NCI-H1092 (cell line): ENCODE data around the gene LIG3.
"Not testable (repeated sequence)": the region's sequence is repeated elsewhere in the genome, so short reads cannot be mapped to it uniquely, and the experiment has no call there.

Experiments used
- DNase-seq: peaks from one replicate; lab custom pipeline; 2025; lab: John Stamatoyannopoulos, UW

Gene LIG3

GRCh38 chr17:34999456-34999855 lies 19.1 kb downstream of the LIG3 start:
- no peak for DNase-seq

GRCh38 chr17:35000965-35001364 lies 20.7 kb downstream of the LIG3 start:
- not testable (repeated sequence) for DNase-seq

DNA sequence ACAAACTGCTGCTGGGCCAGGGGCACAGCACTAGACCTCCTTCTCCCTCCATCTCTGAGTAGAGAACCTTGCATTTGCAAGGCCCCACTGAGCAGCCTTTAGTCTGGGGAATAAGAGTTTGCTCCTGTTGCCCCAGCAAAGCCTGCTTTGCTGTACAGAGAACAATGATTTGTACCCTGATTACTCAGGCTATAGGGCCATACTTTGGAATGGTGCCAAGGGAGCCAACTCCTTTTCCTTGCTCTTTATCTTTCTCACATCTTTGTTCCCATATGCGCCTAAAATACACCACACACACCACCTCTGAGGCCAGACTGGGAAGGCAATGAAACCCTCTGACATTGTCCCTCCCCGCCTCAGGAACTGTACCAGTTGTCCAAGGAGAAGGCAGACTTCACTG lies 21.2 kb downstream of the LIG3 start:
- DNase-seq: no peak

- no peak for DNase-seq
These were observed 22.7 kb downstream of the LIG3 start for GRCh38 chr17:35002876-35003551.

DNA sequence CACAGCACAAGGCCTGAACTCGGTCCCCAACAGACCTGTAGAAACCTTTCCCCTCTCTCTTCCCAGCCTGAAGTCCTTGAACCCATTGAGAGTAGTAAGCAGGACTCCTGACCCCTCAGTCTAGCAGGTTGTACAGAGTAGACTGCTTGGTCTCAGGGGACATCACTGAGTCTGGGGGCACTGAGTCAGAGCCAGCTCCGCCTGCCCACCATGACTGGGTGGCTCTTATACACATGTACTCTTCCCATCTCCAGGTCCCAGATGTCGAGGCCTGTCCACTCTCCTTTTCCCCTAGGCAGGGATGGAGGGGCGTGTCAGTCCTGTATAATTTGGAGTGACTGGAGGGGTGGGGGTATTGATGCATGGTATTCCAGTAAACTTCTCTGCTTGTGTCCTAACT lies 23.5 kb downstream of the LIG3 start:
- DNase-seq: no peak

DNA sequence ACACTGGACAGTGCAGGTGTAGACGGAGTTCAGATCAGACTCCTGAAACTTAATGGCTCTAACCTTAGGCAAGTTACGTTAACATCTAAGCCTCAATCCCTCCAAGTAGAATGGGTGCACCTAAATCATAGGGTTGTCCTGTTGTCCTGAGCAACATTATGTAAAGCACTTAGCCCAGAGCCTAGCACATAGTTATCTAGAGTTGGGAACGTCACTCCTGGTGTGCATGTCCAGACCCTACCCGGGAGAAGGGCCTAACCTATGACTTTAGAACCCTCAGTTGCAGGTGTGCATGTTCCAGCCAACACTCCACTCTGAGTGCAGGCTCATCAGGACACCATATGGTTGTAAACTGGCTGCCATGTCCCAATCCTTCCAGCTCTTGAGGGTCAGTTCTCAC lies 26.0 kb downstream of the LIG3 start:
- DNase-seq: no peak

GRCh38 chr17:35006961-35007360 lies 26.6 kb downstream of the LIG3 start:
- DNase-seq: no peak

GRCh38 chr17:35010093-35010492 lies 29.8 kb downstream of the LIG3 start:
- DNase-seq: no peak

- no peak for DNase-seq
These were observed 31.4 kb downstream of the LIG3 start for GRCh38 chr17:35011671-35012216.

DNA sequence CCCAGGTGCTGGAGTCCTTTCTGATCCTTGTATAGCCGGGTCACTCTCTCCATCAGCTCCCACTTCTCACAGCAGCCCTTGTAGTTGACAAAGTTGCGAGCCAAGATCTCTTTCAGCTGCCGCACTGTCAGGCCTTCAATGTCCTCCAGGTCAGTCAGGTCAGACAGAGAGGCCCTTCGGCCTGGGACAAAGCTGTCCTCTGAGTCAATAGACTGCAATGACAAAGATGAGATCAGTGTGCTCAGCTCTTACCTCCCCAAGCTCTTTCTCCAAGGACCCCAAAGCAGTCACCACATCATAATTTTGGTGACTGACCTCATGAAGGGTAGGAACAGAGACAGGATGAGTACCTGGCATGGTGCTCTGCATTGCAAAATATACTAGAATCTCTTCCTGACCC lies 36.1 kb downstream of the LIG3 start:
- DNase-seq: no peak

DNA sequence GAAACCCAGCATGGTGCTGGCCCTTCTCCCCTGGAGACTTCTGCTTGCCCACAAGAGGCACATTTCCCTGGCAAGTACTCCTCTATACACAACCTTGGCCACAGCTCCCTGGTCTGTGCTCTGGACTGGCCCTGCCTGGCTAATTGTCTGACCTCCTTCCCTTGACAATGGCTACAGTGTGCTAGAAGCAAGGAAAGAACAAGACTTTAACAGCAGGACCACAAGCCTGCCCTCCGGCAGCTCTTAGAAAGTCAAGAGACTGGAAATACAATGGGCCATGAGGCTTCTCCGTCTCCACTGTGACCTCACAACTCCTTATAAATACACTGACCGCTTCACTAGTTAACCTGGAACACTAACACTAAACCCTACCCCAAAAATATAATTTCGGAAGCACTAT lies 36.7 kb downstream of the LIG3 start:
- no peak for DNase-seq

DNA sequence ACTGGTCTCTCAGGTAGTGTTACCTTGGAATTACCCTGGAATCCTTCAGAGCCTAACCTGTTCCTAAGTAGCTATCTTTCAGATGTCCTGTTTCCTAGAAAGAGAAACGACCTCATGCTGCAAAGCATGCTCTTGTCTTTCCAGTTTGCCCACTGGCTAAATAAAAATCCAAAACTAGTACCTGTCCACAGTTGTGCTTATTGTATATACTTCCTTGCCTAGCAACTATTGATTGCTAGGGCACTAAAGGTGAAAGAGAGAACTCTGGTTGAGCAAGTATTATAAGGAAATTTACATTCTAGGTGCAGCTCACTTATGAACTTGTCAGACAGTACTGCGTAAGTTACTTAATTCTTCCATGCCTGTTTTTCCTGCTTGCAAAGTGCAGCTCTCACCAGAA lies 38.5 kb downstream of the LIG3 start:
- no peak for DNase-seq

- DNase-seq: no peak
These were observed 39.3 kb downstream of the LIG3 start for GRCh38 chr17:35019386-35020179.

DNA sequence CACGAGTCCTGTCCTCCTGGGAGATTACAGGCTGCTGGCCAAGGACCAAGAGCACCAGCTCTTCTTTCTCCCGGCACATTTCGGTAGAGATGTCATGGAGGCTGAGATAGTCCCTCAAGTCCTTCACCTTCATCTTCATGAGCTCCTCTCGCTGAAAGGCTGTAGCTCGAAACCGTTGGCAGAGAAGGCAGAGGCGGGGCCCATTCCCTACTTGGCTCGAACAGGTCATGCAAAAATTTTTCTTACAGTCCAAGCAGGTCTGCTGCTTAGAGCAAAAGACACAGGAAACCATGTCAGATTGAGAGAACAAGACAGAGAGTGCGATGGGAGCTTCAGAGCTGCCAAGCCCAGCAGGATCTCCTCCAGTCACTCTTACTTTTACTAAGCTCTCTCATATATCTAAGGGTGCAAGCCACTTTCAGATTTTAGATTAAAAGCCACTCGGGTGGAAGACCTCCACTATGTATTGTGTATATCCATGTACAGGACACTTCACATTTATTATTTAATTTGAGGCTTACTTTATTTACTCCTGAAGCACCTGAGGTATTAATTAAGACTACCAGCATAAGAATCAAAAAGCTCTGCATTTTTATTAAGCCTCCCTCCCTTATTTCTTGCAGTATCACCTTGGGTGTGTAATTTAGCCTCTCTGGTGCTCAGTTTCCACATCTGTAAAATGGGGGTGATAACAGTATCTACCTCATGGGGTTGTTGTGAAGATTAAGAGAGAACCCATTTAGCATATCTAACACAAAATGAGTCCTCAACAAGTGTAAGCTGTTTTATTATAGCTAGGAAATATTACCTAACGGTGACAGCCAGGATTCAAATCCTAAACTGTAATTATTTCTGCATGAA lies 41.4 kb downstream of the LIG3 start:
- no peak for DNase-seq

DNA sequence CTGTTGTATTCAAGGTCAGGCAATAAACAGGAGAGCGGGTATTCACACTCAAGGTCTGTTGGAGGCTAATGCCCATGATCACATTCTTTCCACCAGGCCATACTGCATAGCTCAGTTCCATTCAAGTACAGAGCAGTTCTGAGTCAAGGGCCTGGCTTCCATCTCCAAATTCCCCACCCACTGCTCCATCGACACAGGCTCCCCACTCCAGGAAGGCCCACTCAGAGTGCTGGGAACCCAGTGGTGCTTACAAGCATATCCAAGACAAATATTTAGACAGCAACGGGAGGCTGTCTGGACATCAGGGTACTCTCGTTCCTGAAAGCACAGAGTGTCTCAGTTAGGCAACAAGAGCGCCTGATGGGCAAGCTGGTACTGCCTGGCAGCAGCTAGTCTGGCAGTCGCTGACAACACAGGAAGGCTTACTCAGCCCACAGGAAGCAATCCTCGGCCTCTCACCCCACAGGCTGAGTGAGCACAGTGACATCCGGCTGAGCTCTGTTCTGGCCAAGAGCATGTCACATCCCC lies 42.3 kb downstream of the LIG3 start:
- DNase-seq: peak; percentile 84

DNA sequence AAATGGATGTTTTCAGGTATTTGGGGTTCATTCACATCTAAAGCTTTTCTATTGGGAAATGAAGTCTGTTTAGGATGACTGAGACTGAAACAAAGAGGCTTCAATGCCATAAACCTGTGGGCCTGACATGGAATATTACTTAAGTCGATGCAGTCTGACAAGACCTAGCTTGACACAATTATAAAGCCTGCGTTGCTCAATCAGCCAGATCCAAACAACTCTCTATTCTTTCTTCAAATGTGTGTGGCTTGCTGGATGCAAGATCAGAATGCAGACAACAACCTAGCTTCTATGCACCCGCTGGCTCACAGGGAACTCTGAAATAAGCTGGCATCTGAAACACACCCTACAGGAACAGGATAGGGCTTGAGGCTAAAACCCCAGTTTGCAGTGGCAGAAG lies 43.2 kb downstream of the LIG3 start:
- DNase-seq: no peak

DNA sequence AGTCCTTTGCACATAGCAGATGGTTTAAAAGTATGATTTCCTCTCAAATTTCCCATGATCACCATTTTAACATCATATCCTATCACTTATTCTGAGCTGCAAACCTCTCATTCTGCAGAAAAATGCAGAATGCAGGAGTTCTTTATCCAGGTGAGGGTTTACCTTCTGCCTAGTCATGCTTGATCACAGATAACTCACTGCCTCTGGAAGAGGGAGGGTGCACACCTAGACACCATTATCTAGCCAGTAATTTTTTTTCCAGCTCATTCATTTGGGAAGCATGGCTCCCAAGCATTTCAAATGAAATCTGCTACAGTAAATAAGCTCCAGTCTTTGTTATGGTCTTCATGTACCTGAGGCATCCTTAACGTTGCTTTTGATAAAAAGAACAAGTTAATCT lies 45.2 kb downstream of the LIG3 start:
- no peak for DNase-seq

- not testable (repeated sequence) for DNase-seq
These were observed 47.8 kb downstream of the LIG3 start for GRCh38 chr17:35028097-35028496.

DNA sequence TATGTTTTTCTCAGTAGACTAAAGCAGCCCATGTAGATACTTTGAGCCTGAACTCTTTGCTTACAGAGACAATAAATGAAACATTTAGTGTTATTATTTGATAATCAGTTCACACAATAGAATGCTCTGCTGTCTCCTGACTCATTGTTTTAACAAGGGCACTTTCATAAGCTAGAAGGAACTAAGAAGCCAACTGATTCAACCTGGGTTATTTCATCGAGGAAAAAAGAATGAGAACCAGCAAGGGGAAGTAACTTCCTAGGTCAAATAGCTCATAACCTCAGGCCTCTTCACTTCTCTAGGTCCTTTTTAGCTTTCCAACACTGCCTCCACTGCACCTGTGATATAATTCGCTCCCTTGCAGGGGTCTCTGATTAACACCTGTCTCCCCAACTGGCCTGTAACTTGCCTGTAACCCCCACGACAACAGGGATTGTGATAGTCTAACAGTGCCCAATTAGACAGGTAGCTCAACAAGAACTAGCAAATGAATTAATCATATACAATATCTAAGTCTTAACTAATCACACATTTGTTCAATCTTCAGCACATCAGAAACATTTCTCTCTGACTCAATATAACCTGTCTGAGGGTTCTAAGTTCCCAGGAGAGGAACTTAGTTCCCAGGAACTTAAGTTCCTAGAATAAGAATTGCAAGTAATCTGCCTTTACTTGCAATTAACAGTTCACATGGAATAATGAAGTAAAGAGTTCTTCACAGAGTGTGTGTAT lies 48.4 kb downstream of the LIG3 start:
- DNase-seq: no peak

- DNase-seq: no peak
These were observed 50.5 kb downstream of the LIG3 start for GRCh38 chr17:35030780-35031179.

DNA sequence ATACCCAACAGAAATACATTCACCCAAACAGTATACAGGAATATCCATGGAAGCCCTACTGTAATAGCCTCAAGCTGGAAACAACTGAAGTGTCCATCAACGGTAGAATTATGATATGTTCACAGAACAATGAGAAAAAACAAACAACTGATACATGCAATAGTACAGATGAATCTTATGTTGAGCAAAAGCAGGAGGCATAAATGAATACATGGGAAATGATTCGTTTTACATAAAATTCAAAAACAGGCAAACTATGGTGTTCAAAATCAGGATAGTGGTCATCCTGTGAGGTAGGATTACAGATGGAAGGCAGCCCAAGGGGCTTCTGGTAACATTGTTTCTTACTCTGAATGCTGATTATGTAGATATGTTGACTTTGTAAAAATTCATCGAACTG lies 58.1 kb downstream of the LIG3 start:
- no peak for DNase-seq

GRCh38 chr17:35041390-35041789 lies 61.1 kb downstream of the LIG3 start:
- DNase-seq: no peak
